ENCODE results near the gene CAD. TPM values are rescaled to one million over a fixed set of nuclear protein-coding genes. Genes with fewer than 3 reads are reported as not detected.

Gene CAD
- total and polyA plus RNA-seq, 10 of the 15 experiments (the other 5 are each of a cell fraction or from before 2014, with no cell fraction given), result 7.6 to 119 (median 50.7) TPM

DNA sequence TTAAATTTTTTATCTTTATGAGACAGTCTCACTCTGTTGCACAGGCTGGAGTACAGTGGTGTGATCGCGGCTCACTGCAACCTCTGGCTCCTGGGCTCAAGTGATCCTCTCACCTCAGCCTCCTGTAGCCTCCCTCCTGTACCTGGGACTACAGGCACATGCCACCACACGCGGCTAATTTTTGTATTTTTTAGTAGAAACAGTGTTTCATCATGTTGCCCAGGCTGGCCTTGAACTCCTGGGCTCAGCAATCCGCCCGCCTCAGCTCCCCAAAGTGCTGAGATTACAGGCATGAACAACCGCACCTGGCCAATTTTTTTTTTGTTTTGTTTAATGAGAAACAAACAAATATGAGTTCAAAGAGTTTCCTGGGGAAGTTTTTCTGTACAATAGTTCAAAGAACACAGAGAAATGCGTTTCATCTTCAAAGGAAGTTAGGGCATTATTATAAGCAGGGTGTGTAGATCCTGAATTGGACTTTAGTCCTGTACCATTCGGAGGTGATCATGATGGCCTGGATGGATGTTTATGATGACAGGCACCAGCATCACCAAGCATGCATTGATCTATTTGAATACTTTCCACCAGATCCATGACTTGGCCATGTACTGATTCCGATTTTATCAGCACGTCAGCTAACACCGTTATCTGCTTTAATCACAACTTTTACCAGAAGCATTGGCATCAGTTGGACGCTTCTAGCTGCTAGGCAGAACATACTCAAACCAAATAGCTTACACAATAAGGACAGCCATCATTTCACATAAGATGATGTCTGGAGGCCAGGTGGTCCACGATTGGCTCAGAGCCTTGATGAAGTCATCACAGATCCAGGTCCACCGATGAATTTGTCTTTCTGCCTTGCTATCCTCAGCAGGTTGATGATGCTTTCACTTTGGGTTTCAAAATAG is 39.5 kb upstream of the CAD start:
- intact Hi-C loops (cut with micrococcal nuclease; ENCODE audit: unreplicated experiment) (loop anchor here (10.0 kb wide), 1 partner anchor 107 kb away; the partner anchor contains the start of gene TRIM54), in situ Hi-C loops (cut with MboI) (no loop called here)
- H4K20me1 ChIP-seq (ENCODE audit: control insufficient read depth, insufficient read depth), result no peaks in the 10 kb centered on the region
- FAIRE-seq, result no peak
- peaks cover 6% of the 10 kb centered on the region; the same call in 1 of the 2 replicates for H3K4me1 ChIP-seq (ENCODE audit: control insufficient read depth, insufficient read depth, low read length)
- ATAC-seq, result no peak
- H3K4me2 ChIP-seq (ENCODE audit: control insufficient read depth, insufficient read depth), result no peak overlapping the region
- no peaks in the 10 kb centered on the region for H3K9me3 ChIP-seq (replicated peaks; ENCODE audit: control insufficient read depth, insufficient read depth, low read length)
- no peak overlapping the region for H2AFZ ChIP-seq (ENCODE audit: control insufficient read depth, low read depth, low read length)
- no peak overlapping the region for H3K9ac ChIP-seq (ENCODE audit: control insufficient read depth, insufficient read depth, low read length)
- WGBS (ENCODE audit: insufficient coverage, insufficient replicate concordance, low lambda C conversion rate, missing lambda C conversion rate), result 34% methylated on average over 15 of the region's 15 CpGs
- H3K4me3 ChIP-seq, result no peak overlapping the region
- RAD21 ChIA-PET (ENCODE audit: unreplicated experiment), result no interaction called here
- no peaks in the 10 kb centered on the region; a peak in 1 of 4 replicates for H3K27me3 ChIP-seq (replicated peaks in 1 of 2; ENCODE audit: control insufficient read depth in 2 of 2, insufficient read depth in 2 of 2, low read length in 1 of 2)
- BruUV-seq (replicated peaks), result no TSS peak
- no peaks in the 10 kb centered on the region for H3K79me2 ChIP-seq (ENCODE audit: control insufficient read depth, insufficient read depth, low read length)
- H3K27ac ChIP-seq (ENCODE audit: control insufficient read depth, insufficient read depth), result no peak overlapping the region
- SMC1A ChIA-PET (ENCODE audit: uncharacterized antibody, unreplicated experiment), result interaction anchor here (2.0 kb wide), 1 partner anchor 78 kb away, joined by 4 read pairs; no protein-coding TSS in a partner anchor
- TF ChIP-seq, protein P1, sequence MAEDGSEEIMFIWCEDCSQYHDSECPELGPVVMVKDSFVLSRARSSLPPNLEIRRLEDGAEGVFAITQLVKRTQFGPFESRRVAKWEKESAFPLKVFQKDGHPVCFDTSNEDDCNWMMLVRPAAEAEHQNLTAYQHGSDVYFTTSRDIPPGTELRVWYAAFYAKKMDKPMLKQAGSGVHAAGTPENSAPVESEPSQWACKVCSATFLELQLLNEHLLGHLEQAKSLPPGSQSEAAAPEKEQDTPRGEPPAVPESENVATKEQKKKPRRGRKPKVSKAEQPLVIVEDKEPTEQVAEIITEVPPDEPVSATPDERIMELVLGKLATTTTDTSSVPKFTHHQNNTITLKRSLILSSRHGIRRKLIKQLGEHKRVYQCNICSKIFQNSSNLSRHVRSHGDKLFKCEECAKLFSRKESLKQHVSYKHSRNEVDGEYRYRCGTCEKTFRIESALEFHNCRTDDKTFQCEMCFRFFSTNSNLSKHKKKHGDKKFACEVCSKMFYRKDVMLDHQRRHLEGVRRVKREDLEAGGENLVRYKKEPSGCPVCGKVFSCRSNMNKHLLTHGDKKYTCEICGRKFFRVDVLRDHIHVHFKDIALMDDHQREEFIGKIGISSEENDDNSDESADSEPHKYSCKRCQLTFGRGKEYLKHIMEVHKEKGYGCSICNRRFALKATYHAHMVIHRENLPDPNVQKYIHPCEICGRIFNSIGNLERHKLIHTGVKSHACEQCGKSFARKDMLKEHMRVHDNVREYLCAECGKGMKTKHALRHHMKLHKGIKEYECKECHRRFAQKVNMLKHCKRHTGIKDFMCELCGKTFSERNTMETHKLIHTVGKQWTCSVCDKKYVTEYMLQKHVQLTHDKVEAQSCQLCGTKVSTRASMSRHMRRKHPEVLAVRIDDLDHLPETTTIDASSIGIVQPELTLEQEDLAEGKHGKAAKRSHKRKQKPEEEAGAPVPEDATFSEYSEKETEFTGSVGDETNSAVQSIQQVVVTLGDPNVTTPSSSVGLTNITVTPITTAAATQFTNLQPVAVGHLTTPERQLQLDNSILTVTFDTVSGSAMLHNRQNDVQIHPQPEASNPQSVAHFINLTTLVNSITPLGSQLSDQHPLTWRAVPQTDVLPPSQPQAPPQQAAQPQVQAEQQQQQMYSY (CRISPR knock-in tag; IDR thresholded peaks at IDR 0.05), result no peak
- TF ChIP-seq CREB1 (IDR thresholded peaks at IDR 0.05; ENCODE audit: low read depth) (no peak), ATF7 (IDR thresholded peaks at IDR 0.05; ENCODE audit: low read depth) (no peak), YBX1 (IDR thresholded peaks at IDR 0.05) (no peak), STAT1 (conservative IDR thresholded peaks at IDR 0.05) (no peak), KDM1A (IDR thresholded peaks at IDR 0.05; ENCODE audit: borderline replicate concordance) (no peak), MTA2 (IDR thresholded peaks at IDR 0.05; ENCODE audit: low read depth) (no peak), CHD2 (IDR thresholded peaks at IDR 0.05; ENCODE audit: borderline replicate concordance, low read depth, low read length) (no peak), ZNF217 (IDR thresholded peaks at IDR 0.05) (no peak), HCFC1 (IDR thresholded peaks at IDR 0.05; ENCODE audit: low read length) (no peak), BRCA1 (IDR thresholded peaks at IDR 0.05; ENCODE audit: low read depth, low read length) (no peak), SP1 (IDR thresholded peaks at IDR 0.05; ENCODE audit: low read depth, low read length) (no peak), ZNF274 (IDR thresholded peaks at IDR 0.05; ENCODE audit: insufficient read depth, insufficient read length) (no peak)
- TF ChIP-seq, protein P2, sequence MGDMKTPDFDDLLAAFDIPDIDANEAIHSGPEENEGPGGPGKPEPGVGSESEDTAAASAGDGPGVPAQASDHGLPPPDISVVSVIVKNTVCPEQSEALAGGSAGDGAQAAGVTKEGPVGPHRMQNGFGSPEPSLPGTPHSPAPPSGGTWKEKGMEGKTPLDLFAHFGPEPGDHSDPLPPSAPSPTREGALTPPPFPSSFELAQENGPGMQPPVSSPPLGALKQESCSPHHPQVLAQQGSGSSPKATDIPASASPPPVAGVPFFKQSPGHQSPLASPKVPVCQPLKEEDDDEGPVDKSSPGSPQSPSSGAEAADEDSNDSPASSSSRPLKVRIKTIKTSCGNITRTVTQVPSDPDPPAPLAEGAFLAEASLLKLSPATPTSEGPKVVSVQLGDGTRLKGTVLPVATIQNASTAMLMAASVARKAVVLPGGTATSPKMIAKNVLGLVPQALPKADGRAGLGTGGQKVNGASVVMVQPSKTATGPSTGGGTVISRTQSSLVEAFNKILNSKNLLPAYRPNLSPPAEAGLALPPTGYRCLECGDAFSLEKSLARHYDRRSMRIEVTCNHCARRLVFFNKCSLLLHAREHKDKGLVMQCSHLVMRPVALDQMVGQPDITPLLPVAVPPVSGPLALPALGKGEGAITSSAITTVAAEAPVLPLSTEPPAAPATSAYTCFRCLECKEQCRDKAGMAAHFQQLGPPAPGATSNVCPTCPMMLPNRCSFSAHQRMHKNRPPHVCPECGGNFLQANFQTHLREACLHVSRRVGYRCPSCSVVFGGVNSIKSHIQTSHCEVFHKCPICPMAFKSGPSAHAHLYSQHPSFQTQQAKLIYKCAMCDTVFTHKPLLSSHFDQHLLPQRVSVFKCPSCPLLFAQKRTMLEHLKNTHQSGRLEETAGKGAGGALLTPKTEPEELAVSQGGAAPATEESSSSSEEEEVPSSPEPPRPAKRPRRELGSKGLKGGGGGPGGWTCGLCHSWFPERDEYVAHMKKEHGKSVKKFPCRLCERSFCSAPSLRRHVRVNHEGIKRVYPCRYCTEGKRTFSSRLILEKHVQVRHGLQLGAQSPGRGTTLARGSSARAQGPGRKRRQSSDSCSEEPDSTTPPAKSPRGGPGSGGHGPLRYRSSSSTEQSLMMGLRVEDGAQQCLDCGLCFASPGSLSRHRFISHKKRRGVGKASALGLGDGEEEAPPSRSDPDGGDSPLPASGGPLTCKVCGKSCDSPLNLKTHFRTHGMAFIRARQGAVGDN (IDR thresholded peaks at IDR 0.05), result no peak
- POLR2A ChIA-PET, result interaction anchor here (1.0 kb wide), 1 partner anchor 10 kb away, joined by 3 read pairs; no protein-coding TSS in a partner anchor
- CTCF ChIA-PET, result interaction anchor here (0.6 to 0.7 kb wide), 2 partner anchors 68 to 102 kb away, joined by 3 read pairs; no protein-coding TSS in a partner anchor
- DNase-seq (ENCODE audit: low read depth, low spot score), result no peak
- H3K36me3 ChIP-seq (ENCODE audit: control insufficient read depth in 2 of 2, insufficient read depth in 2 of 2, low read length in 1 of 2), result no peaks in the 10 kb centered on the region

Data from GM12878 (cell line).